Endometrial microvascular endothelial cells (primary cell): ENCODE measurements around the gene IKBKE. TPM values are rescaled to one million over a fixed set of nuclear protein-coding genes. Genes with fewer than 3 reads are reported as not detected.

ENCODE experiments used
- in situ Hi-C: cut with HindIII; loops from 2 replicates; pipeline ENCODE4 v1.10.0; 2017; ENCODE audit warnings: low sequenced_read_pairs, low pct_unique_long_range_greater_than_20kb; ENCODE audit errors: inconsistent ontology term
- total RNA-seq: library from RNA; depleted of rRNA; stranded (reverse); fragments of >200 nt; gene quantifications from one replicate; pipeline ENCODE4 v1.2.3, GENCODE V29; 2015; ENCODE audit errors: inconsistent ontology term

The IKBKE gene
- total RNA-seq, 1 donor from 2014 or later: 4.0 TPM

DNA sequence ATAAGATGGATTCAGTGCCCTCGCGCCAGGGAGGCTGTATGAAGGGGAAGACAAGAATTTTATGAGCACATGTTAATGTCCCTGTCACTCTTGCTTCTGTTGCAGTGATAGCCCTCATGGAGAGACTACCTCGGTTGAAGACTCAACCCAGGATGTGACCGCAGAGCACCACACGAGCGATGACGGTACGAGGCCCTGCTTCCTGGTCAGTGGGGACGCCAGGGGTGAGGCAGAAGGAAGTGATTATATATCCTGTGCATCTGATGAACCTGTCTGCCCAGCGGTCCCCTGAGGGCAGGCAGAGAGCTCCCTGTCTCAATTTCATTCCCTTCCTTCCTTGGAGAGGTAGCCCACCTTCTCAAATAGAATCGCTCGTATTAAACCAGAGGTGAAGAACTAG is 20.0 kb upstream of the IKBKE start:
- in situ Hi-C loops: no loop called here

GRCh38 chr1:206451134-206451686 is 19.1 kb upstream of the IKBKE start:
- in situ Hi-C loops: no loop called here

DNA sequence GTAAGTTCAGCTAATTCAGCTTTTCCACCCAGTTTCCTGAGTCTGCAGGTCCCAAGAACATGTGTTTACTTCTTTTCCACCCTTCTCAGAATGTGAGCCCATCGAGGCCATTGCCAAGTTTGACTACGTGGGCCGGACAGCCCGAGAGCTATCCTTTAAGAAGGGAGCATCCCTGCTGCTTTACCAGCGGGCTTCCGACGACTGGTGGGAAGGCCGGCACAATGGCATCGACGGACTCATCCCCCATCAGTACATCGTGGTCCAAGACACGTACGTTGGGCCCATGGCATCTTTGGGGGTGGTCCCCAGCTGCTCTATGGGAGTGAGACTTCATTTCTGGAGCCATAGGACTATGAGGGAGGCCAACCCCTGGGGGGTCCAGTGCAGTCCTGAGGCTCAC is 17.2 kb upstream of the IKBKE start:
- in situ Hi-C loops: no loop called here

GRCh38 chr1:206455289-206455665 is 15.0 kb upstream of the IKBKE start:
- in situ Hi-C loops: no loop called here

- in situ Hi-C loops: no loop called here
These were observed 14.5 kb upstream of the IKBKE start for GRCh38 chr1:206455666-206456344.

DNA sequence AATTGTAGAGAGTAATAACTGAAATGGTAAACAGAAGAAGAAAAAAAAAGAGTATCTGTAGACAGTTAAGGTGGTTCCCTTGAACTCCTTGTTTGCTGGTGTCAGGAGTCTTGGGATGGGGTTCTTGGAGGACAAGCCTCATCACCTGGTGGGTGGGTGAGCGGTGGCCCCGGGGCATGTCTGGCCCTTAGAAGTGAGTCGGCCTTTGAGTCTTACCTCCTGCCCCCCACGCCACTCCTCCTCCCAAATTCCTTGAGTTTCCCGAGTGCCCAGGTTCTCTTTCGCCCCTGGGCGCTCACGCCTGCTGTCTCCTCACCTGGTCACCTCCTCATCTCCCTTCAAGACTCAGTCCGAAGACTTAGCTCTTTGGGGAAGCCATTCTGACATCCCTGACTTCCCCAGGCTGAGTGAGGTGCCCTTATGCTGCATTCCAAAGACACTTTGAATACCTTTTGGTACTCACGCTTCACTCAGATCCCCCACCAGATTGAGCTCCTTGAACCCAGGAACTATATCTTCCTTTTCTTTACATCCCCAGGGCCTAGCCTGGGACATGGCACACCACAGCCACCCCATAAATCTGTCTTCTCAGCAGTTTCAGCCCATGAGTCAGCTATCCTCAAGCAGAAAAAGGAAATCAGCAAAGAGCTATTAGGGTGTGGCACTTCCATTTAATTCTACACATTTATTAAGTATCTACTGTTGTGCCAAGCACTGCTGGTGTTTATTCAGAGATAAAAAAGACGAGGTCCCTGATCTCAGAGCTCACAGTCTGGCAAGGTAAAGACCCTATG is 13.5 kb upstream of the IKBKE start:
- in situ Hi-C loops: no loop called here

GRCh38 chr1:206457408-206458120 is 12.7 kb upstream of the IKBKE start:
- in situ Hi-C loops: no loop called here

DNA sequence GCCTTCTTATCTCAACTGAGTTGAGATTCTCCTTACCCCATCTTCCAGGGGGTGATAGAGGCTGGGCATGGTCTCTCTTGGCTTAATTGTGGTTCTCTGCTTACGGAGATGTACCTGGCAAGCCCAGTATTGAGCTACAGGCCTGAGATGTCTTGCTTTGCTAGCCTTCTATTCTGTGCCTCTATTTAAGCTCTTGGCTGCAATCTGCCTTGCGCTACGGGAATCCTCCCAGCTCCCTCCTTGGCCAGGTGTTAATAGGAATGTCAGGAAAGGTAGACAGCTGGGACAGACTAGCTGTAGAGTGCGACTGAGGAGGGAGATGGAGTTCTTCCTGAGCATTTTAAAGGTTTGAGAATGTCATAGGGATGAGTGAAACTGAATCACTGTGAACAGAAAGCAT is 10.6 kb upstream of the IKBKE start:
- in situ Hi-C loops: no loop called here

GRCh38 chr1:206460836-206461426 is 9.3 kb upstream of the IKBKE start:
- in situ Hi-C loops: no loop called here

DNA sequence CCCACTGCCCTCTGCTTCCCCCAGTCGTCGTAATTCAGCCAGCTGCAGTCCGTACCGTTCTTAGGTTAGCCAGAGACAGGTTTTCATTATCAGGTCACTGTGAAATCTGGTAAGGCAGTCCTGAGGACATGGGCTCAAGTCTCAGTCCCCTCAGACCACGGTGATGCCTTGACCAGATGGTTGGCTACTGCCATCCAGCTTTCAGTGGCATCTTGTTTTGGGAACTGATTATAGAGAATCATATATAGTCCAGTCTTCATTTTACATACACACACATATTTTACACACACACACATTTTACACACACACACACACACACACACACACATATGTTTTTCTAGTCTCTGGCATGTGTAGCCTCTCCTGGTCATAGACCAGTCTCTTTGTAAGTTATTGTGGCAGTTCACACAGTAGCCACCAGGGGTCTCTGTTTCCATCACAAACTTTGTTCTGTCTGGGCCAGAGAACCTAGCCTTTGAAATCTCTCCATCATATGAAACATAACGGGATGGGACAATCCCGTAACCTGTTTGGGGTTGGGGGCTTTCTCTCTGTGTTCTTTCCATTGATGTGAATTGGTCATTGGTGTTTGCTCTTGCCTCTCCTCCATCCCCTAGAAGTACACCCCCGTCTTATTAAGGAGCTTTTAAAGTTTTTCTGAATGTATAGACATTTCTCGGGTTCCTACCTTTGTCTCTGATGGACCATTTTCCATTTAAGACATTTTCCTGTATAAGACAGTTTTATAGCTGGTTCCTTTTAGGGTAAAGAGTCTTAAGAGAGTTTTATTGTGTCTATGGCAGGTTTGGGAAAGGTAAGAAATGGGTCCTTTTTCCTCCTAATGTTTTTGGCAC is 8.4 kb upstream of the IKBKE start:
- in situ Hi-C loops: no loop called here

DNA sequence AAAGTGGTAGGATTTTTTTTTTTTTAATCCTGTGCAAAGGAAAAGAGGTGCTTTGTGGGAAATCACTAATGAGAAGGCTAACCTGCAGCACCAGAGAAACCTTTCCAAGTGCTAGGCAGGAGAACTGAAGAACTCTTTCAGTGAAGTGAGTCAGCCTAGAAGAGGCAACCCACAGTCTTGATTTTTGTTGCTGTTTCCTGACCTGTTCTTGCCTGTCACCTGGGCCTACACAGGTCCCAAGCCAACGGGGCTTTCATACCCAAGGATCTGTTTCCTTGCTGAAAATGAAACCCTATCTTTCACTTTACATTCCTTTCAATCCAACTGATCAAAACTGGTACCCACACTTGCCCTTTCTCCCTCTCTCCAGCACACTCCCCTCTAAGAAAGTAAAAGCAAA is 7.1 kb upstream of the IKBKE start:
- in situ Hi-C loops: no loop called here

DNA sequence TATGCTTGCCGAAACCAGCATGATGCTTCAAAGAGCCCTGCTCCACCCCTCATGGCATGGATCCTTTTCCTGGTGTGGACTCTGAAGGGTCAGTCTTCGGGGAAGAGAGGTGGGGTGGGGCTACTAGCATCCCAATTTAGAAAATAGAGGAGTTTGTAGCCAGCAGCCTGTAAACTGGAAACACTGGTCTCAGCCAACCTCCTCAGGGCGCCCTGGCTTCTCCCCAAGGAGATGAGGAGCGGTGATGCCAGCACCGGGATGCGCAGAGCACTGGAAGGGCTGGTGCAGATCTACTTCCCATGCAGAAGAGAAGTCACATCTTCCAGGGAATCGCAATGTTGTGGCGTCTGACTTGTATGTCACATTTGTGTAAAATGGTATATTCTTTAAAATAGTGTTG is 6.4 kb upstream of the IKBKE start:
- in situ Hi-C loops: no loop called here

DNA sequence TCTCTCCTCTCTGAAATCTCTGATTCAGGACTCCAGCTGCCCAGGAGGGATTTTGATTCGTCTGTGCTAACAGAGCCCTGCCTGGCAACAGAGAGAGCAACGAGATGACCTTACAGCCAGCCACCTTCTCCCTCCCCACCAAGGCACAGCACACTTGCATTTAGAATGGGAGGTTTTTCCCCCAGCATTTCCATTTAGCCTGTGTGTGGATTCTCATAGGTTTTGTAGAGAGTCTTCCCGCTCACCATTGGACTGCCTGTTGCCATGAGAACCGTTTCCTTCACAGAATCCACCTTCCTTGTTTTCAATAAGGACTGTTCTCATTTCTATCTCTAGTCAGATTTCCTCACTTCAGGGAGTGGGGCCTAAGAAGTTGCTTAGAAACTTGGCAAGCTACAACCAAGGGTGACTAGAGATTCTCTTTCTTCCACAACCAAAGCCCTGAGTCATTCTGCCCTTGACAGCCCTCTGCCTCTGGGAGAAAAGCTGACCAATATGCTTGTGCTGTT is 5.8 kb upstream of the IKBKE start:
- in situ Hi-C loops: no loop called here

- in situ Hi-C loops: no loop called here
These were observed 4.3 kb upstream of the IKBKE start for GRCh38 chr1:206465951-206466350.

- in situ Hi-C loops: no loop called here
These were observed 3.2 kb upstream of the IKBKE start for GRCh38 chr1:206466840-206467649.

DNA sequence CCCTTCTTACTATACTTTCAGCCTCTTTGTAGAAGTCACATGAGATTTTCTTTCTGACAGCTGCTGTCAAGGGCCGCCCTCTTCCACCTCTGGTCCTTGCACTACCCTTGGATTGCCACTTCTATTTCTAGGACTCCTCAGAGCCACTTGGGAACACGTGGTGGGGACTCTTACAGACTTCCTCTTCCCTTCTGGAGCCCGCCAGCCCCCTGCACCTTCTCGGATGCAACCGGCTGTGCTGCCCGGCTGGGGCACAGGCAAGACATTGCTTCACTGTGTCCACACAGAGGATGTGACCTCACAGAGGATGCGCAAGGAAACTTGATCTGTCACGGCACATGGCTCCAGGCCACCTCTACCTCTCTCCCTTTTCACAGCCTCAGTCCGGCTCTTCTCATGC is 2.4 kb upstream of the IKBKE start:
- in situ Hi-C loops: no loop called here

- in situ Hi-C loops: no loop called here
These were observed 1.7 kb upstream of the IKBKE start for GRCh38 chr1:206468571-206468970.
